Progenitor cell of endocrine pancreas (in vitro differentiated cells): ENCODE measurements around the gene TBXAS1. TPM values are rescaled to one million over a fixed set of nuclear protein-coding genes. Genes with fewer than 3 reads are reported as not detected.
"Not testable (repeated sequence)": the region's sequence is repeated elsewhere in the genome, so short reads cannot be mapped to it uniquely, and the experiment has no call there.

Experiments used
- DNase-seq: peaks from one replicate; pipeline ENCODE4 v3.0.0; 2021; ENCODE audit warnings: low spot score; ENCODE audit not compliant: unreplicated experiment
- H3K27ac Mint-ChIP-seq: 2 replicates; pipeline ENCODE4 v1.8.0; 2021; ENCODE audit warnings: mild to moderate bottlenecking, moderate library complexity, mixed read lengths
- H3K27me3 Mint-ChIP-seq: 2 replicates; pipeline ENCODE4 v1.8.0; 2021; ENCODE audit warnings: mixed read lengths
- H3K36me3 Mint-ChIP-seq: 2 replicates; pipeline ENCODE4 v1.8.0; 2022; ENCODE audit warnings: mixed read lengths; ENCODE audit not compliant: insufficient read depth
- H3K4me1 Mint-ChIP-seq: 2 replicates; pipeline ENCODE4 v1.8.0; 2021; ENCODE audit warnings: low read depth, mixed read lengths
- H3K4me3 Mint-ChIP-seq: 2 replicates; pipeline ENCODE4 v1.8.0; 2021; ENCODE audit warnings: low read depth, mild to moderate bottlenecking, moderate library complexity, mixed read lengths
- H3K9me3 Mint-ChIP-seq: 2 replicates; pipeline ENCODE4 v1.8.0; 2021; ENCODE audit warnings: low read depth, mixed read lengths
- total RNA-seq: library from RNA; stranded (reverse); gene quantifications from 2 replicates; pipeline ENCODE4 v1.2.1, GENCODE V29; 2021
- TF ChIP-seq, protein P1 (sequence below): fragments of 200-600 bp; sonication (generic); IDR thresholded peaks from one replicate; pipeline ENCODE4 v1.5.0; 2021; ENCODE audit warnings: antibody characterized with exemption, mild to moderate bottlenecking; ENCODE audit not compliant: unreplicated experiment

TBXAS1 gene
- total RNA-seq, 1 donor from 2014 or later, result 10.4 TPM

DNA sequence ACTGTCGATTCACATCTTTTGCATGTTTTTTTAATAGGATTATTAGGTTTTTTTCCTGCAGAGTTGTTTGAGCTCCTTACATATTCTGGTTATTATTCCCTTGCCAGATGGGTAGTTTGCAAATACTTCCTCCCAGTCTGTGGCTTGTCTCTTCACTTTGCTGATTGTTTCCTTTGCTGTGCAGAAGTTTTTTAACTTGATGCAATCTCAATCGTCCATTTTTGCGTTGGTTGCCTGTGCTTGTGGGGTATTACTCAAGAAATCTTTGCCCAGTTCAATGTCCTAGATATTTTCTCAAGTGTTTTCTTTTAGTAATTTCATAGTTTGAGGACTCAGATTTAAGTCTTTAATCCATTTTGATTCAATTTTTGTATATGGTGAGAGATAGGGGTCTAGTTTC, 95.4 kb downstream of the TBXAS1 start:
- H3K27ac Mint-ChIP-seq, result no peak overlapping the region
- no peaks in the 10 kb centered on the region for H3K36me3 Mint-ChIP-seq

DNA sequence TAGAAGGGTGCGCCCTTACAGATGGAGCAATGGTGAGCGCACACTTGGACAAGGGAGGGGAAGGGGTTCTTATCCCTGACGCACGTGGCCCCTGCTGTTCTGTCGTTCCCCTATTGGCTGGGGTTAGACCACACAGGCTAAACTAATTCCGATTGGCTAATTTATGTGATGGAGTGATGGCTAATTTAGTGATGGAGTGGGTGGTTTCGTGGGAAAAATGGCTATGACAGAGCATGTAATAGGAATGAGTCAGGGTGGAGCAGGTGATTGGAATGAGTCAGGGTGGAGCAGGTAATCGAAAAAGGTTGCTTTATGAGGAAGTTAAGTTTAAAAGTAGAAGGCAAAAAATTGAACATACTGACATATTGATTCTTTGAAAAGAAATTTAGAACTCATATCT, 100.2 kb downstream of the TBXAS1 start:
- H3K27me3 Mint-ChIP-seq, result not testable (repeated sequence)

More for the DNA sequence above, 95.4 kb downstream of the TBXAS1 start:
- H3K27me3 Mint-ChIP-seq, result no peaks in the 10 kb centered on the region
- H3K4me3 Mint-ChIP-seq, result no peak overlapping the region
- no peak for DNase-seq
- TF ChIP-seq, protein P1, sequence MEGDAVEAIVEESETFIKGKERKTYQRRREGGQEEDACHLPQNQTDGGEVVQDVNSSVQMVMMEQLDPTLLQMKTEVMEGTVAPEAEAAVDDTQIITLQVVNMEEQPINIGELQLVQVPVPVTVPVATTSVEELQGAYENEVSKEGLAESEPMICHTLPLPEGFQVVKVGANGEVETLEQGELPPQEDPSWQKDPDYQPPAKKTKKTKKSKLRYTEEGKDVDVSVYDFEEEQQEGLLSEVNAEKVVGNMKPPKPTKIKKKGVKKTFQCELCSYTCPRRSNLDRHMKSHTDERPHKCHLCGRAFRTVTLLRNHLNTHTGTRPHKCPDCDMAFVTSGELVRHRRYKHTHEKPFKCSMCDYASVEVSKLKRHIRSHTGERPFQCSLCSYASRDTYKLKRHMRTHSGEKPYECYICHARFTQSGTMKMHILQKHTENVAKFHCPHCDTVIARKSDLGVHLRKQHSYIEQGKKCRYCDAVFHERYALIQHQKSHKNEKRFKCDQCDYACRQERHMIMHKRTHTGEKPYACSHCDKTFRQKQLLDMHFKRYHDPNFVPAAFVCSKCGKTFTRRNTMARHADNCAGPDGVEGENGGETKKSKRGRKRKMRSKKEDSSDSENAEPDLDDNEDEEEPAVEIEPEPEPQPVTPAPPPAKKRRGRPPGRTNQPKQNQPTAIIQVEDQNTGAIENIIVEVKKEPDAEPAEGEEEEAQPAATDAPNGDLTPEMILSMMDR, result no peak
- H3K4me1 Mint-ChIP-seq, result peaks cover 1% of the 10 kb centered on the region
- H3K9me3 Mint-ChIP-seq, result peaks cover 9% of the 10 kb centered on the region

DNA sequence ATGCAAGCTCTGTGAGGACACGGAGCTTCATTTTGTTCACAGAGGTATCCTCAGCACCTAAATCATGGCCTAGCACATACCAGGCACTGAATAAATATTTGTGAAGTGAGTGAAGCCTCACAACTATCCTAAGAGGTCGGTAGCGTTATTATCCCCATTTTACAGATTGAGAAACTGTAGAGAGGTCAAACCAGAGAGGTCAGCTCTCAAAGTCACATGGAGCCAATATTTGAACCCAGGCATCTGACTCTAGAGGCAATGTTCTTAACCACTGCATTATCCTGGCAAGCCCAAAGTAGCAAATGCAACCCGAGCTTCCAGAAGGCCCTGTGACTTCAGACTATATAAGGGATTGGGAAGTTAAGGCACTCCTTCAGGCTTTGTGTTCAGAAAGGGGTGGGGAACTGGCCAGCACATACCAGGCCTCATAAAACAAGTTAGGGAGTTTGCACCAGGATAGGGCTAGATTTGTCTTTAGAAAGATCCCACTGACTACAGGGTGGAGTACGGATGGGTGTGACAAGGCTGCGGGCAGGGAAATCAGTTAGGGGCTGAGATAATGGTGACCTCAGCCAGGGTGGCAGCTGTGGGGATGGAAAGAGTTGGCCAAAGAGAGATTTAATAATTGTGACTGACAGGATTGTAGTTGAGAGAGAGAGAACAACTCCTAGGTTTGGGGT, 101.4 kb downstream of the TBXAS1 start:
- no peaks in the 10 kb centered on the region for H3K36me3 Mint-ChIP-seq
- no peak for DNase-seq
- TF ChIP-seq, protein P1, result no peak
- no peak overlapping the region for H3K4me3 Mint-ChIP-seq
- no peaks in the 10 kb centered on the region for H3K27me3 Mint-ChIP-seq
- no peaks in the 10 kb centered on the region for H3K9me3 Mint-ChIP-seq
- peaks cover 1% of the 10 kb centered on the region for H3K4me1 Mint-ChIP-seq
- H3K27ac Mint-ChIP-seq, result no peak overlapping the region

More for the DNA sequence above, 100.2 kb downstream of the TBXAS1 start:
- not testable (repeated sequence) for H3K9me3 Mint-ChIP-seq, H3K4me1 Mint-ChIP-seq, H3K36me3 Mint-ChIP-seq, H3K4me3 Mint-ChIP-seq, H3K27ac Mint-ChIP-seq, DNase-seq

DNA sequence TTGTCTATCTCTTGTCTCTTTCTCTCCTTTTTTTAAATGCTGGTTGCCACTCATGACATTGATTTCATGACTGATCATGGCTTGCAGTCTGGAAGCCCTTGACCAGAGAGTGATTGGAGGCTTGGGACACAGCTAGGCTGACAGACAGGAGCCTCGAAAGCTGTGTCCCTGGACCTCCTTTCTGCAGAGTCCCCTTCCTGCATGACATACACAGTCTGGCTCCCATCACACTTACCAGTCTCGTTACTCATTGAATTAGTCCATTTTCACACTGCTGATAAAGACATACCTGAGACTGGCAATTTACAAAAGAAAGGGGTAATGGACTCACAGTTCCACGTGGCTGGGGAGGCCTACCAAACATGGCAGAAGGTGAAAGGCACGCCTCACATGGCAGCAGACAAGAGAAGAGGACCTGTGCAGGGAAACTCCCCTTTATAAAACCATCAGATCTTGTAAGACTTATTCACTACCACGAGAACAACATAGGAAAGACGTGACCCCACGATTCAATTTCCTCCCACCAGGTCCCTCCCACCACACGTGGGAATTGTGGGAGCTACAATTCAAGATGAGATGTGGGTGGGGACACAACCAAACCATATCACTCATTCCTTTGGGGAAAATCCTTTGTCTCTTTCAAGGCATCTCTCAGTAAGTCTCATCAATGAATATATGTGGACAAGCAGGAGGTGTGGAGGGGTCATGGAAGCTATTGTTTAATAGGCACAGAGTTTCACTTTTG, 102.3 kb downstream of the TBXAS1 start:
- H3K4me1 Mint-ChIP-seq, result peaks cover 1% of the 10 kb centered on the region
- no peak overlapping the region for H3K4me3 Mint-ChIP-seq
- H3K9me3 Mint-ChIP-seq, result no peaks in the 10 kb centered on the region
- H3K27ac Mint-ChIP-seq, result no peak overlapping the region
- DNase-seq, result no peak
- TF ChIP-seq, protein P1, result no peak
- H3K27me3 Mint-ChIP-seq, result no peaks in the 10 kb centered on the region
- no peaks in the 10 kb centered on the region for H3K36me3 Mint-ChIP-seq

DNA sequence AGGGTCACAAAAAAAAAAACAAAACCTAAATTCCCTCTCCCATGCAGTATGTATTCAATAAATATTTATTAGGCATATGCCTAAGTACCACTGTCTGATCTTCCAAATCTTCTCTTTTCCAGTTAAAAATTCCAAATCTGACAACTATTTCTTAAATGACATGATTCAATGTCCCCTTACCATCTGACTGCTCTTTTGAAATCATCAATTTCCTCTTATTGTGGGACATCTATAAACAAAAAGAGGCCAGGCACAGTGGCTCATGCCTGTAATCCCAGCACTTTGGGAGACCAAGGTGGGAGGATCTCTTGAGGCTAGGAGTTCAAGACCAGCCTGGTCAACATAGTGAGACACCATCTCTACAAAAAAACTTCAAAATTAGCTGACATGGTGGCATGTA, 103.5 kb downstream of the TBXAS1 start:
- H3K4me3 Mint-ChIP-seq, result no peak overlapping the region

More for the DNA sequence above, 103.5 kb downstream of the TBXAS1 start:
- Mint-ChIP-seq H3K36me3 (no peaks in the 10 kb centered on the region), H3K27ac (no peak overlapping the region), H3K27me3 (no peaks in the 10 kb centered on the region), H3K4me1 (peaks cover 6% of the 10 kb centered on the region), H3K9me3 (no peaks in the 10 kb centered on the region)
- DNase-seq, result no peak
- TF ChIP-seq, protein P1, result no peak
